HepG2 (cell line): ENCODE results near the gene PTRH2. TPM values are rescaled to one million over a fixed set of nuclear protein-coding genes. Genes with fewer than 3 reads are reported as not detected.
A peak's percentile ranks its signal among the peaks of the same experiment; 100 is the strongest.

Experiments
- ETV6 ChIP-seq: sonication (generic); formaldehyde crosslinking; conservative IDR thresholded peaks from 2 replicates; pipeline ENCODE4 v1.4.0; 2020; ENCODE audit warnings: missing genetic modification reagents
- HNF4A ChIP-seq: sonication (generic); formaldehyde crosslinking; IDR thresholded peaks from 2 replicates; pipeline ENCODE4 v1.4.0; 2020; ENCODE audit warnings: missing genetic modification reagents
- HOXD1 ChIP-seq: sonication (generic); formaldehyde crosslinking; IDR thresholded peaks from 2 replicates; pipeline ENCODE4 v1.5.0; 2020; ENCODE audit warnings: missing genetic modification reagents
- KAT8 ChIP-seq: IDR thresholded peaks from 2 replicates; pipeline ENCODE4 v1.6.1; 2016; ENCODE audit warnings: missing genetic modification reagents, missing compliant biosample characterization
- KDM5A ChIP-seq: fragments of 200-600 bp; sonication (generic); IDR thresholded peaks from 2 replicates; pipeline ENCODE4 v1.7.0; 2018; ENCODE audit warnings: antibody characterized with exemption, mild to moderate bottlenecking, low read length, borderline replicate concordance
- MAFF ChIP-seq: IDR thresholded peaks from 2 replicates; pipeline ENCODE4 v1.6.1; 2011; ENCODE audit warnings: low read depth, low read length, improper control_type of control experiment
- NFYC ChIP-seq: IDR thresholded peaks from 2 replicates; pipeline ENCODE4 v1.6.1; 2016; ENCODE audit warnings: missing genetic modification reagents, missing compliant biosample characterization
- PAWR ChIP-seq: sonication (generic); formaldehyde crosslinking; IDR thresholded peaks from 2 replicates; pipeline ENCODE4 v1.4.0; 2020; ENCODE audit warnings: missing genetic modification reagents, mild to moderate bottlenecking, borderline replicate concordance
- SIN3A ChIP-seq: IDR thresholded peaks from 2 replicates; pipeline ENCODE4 v1.6.1; 2011; ENCODE audit warnings: low read depth, mild to moderate bottlenecking, control low read depth, low read length, borderline replicate concordance
- SP1 ChIP-seq, 2 experiments: fragments of 450-650 bp in 1 of 2; sonication (generic) in 1 of 2; formaldehyde crosslinking in 1 of 2; IDR thresholded peaks; 2 replicates each; pipeline versions ENCODE4 v1.4.0 to v1.6.1; 2016 to 2020; ENCODE audit warnings: missing genetic modification reagents in 1 of 2
- TBP ChIP-seq: sonication (generic); formaldehyde crosslinking; IDR thresholded peaks from 2 replicates; pipeline ENCODE4 v1.5.0; 2020; ENCODE audit warnings: missing genetic modification reagents
- TBX3 ChIP-seq: fragments of 450-650 bp; IDR thresholded peaks from 2 replicates; pipeline ENCODE4 v1.6.1; 2017; ENCODE audit warnings: antibody characterized with exemption, mild to moderate bottlenecking, inconsistent platforms, borderline replicate concordance
- ZNF121 ChIP-seq: sonication (generic); formaldehyde crosslinking; IDR thresholded peaks from 2 replicates; pipeline ENCODE4 v1.5.0; 2020; ENCODE audit warnings: mild to moderate bottlenecking, missing genetic modification reagents
- ZNF24 ChIP-seq: fragments of 450-650 bp; IDR thresholded peaks from 2 replicates; pipeline ENCODE4 v1.6.1; 2017; ENCODE audit warnings: antibody characterized with exemption, mild to moderate bottlenecking
- ZNF260 ChIP-seq: sonication (generic); formaldehyde crosslinking; IDR thresholded peaks from 2 replicates; pipeline ENCODE4 v1.4.0; 2020; ENCODE audit warnings: missing genetic modification reagents, low read depth, mild to moderate bottlenecking, borderline replicate concordance
- ZNF296 ChIP-seq: sonication (generic); formaldehyde crosslinking; conservative IDR thresholded peaks from 2 replicates; pipeline ENCODE4 v1.5.0; 2020; ENCODE audit warnings: mild to moderate bottlenecking, missing genetic modification reagents
- ZNF335 ChIP-seq: sonication (generic); formaldehyde crosslinking; IDR thresholded peaks from 2 replicates; pipeline ENCODE4 v1.4.0; 2020; ENCODE audit warnings: missing genetic modification reagents
- ZNF724P ChIP-seq: sonication (generic); formaldehyde crosslinking; IDR thresholded peaks from 2 replicates; pipeline ENCODE4 v1.8.0; 2022; ENCODE audit warnings: missing genetic modification reagents, borderline replicate concordance
- polyA plus RNA-seq, 8 experiments: library from polyadenylated mRNA; depleted of rRNA in 3 of 8; stranded (reverse) in 7 of 8; unstranded in 1 of 8; fragments of >200 nt; fragmentation: Illumina TruSeq in 4 of 8; extraction: Trizol in 4 of 8; gene quantifications; 2 replicates each; pipeline versions ENCODE4 v1.2.1 to v1.2.3, GENCODE V29; 2011 to 2016; ENCODE audit warnings: low read depth in 4 of 8, missing spikeins in 1 of 8, mixed read lengths in 1 of 8; ENCODE audit not compliant: insufficient read depth in 1 of 8
- total RNA-seq, 5 experiments: library from RNA; depleted of rRNA; stranded (reverse); fragments of >200 nt; fragmentation: Illumina TruSeq; extraction: Trizol; gene quantifications; 2 replicates each; pipeline ENCODE4 v1.2.3, GENCODE V29; 2016; ENCODE audit warnings: low read depth in 1 of 5
- TF ChIP-seq, protein P1 (sequence below): IDR thresholded peaks from 2 replicates; pipeline ENCODE4 v1.6.1; 2018; ENCODE audit warnings: missing genetic modification reagents, mild to moderate bottlenecking, missing compliant biosample characterization
- TF ChIP-seq, protein P2 (sequence below): sonication (generic); formaldehyde crosslinking; IDR thresholded peaks from 2 replicates; pipeline ENCODE4 v1.4.0; 2020; ENCODE audit warnings: mild to moderate bottlenecking, low read depth, missing genetic modification reagents
- TF ChIP-seq, protein P3 (sequence below): sonication (generic); formaldehyde crosslinking; IDR thresholded peaks from 2 replicates; pipeline ENCODE4 v1.9.0; 2022; ENCODE audit warnings: missing genetic modification reagents, mild to moderate bottlenecking, borderline replicate concordance

The PTRH2 gene
- total and polyA plus RNA-seq, 2 of the 13 experiments (the other 11 are each of a cell fraction or from before 2014, with no cell fraction given), result 67.7 to 83.3 TPM

DNA sequence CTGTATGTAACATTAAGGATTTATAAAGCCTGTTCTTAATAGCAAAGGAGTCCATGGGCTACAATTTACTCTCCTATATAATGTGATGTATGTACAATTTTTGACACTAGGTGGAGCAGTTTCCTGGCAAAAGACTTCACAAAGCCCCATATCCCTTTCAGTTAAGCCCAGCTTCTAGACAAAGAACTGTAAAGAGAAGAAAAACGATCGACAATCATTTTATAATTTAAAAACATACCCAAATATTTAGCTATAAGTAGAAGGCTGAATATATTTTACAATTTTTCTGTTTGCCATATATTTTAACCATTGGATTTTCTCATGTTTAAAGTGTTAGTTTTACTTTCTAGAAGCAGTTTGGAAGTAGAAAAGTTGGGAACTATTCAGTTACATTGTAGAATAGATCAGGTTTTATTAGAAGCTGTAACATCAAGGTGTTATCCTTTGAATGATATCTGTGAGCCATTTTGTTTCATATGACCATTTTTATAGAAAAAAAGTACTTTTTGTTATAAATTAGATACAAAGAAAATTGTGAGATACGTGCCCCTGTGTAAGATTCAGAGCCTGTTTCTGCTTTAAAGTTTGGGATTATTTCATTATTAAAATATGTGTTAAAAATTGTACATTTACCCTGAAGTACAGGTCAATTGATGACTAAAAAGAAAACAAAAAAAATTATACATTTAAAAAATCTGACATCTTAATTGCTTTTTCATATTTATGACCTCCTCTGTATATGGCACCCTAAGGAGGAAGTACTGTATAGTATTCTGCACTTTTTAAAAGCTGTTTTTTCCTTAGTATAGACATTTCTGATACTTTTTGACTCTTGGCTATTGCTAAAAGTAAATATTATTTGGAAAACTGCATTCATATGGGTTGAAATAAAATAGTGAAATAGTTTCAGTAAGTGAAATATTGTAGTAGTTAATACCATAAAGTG is 46.6 kb upstream of the PTRH2 start (continued):
- TF ChIP-seq ETV6 (CRISPR knock-in tag), result no peak
- TF ChIP-seq, protein P1, sequence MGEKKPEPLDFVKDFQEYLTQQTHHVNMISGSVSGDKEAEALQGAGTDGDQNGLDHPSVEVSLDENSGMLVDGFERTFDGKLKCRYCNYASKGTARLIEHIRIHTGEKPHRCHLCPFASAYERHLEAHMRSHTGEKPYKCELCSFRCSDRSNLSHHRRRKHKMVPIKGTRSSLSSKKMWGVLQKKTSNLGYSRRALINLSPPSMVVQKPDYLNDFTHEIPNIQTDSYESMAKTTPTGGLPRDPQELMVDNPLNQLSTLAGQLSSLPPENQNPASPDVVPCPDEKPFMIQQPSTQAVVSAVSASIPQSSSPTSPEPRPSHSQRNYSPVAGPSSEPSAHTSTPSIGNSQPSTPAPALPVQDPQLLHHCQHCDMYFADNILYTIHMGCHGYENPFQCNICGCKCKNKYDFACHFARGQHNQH (CRISPR knock-in tag), result no peak
- no peak for TF ChIP-seq NFYC (CRISPR knock-in tag)
- TF ChIP-seq TBP (CRISPR knock-in tag), result no peak
- TF ChIP-seq PAWR (CRISPR knock-in tag), result no peak
- TF ChIP-seq TBX3, result no peak
- TF ChIP-seq, protein P2, sequence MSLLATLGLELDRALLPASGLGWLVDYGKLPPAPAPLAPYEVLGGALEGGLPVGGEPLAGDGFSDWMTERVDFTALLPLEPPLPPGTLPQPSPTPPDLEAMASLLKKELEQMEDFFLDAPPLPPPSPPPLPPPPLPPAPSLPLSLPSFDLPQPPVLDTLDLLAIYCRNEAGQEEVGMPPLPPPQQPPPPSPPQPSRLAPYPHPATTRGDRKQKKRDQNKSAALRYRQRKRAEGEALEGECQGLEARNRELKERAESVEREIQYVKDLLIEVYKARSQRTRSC (CRISPR knock-in tag), result no peak
- TF ChIP-seq ZNF296 (CRISPR knock-in tag), result no peak
- TF ChIP-seq, protein P3, sequence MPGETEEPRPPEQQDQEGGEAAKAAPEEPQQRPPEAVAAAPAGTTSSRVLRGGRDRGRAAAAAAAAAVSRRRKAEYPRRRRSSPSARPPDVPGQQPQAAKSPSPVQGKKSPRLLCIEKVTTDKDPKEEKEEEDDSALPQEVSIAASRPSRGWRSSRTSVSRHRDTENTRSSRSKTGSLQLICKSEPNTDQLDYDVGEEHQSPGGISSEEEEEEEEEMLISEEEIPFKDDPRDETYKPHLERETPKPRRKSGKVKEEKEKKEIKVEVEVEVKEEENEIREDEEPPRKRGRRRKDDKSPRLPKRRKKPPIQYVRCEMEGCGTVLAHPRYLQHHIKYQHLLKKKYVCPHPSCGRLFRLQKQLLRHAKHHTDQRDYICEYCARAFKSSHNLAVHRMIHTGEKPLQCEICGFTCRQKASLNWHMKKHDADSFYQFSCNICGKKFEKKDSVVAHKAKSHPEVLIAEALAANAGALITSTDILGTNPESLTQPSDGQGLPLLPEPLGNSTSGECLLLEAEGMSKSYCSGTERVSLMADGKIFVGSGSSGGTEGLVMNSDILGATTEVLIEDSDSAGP (CRISPR knock-in tag), result no peak
- no peak for TF ChIP-seq ZNF121 (CRISPR knock-in tag)
- no peak for TF ChIP-seq HNF4A (CRISPR knock-in tag)
- TF ChIP-seq ZNF724P (CRISPR knock-in tag), result no peak
- no peak for TF ChIP-seq MAFF
- TF ChIP-seq SP1 (IDR thresholded peaks at IDR 0.05), result no peak
- no peak for TF ChIP-seq SP1 (CRISPR knock-in tag; IDR thresholded peaks at IDR 0.05)
- TF ChIP-seq HOXD1 (CRISPR knock-in tag), result no peak
- TF ChIP-seq KDM5A, result peak; percentile 20; the same call in 1 of the 2 replicates
- no peak for TF ChIP-seq ZNF335
- peak; percentile 42; the same call in 1 of the 2 replicates for TF ChIP-seq KAT8
- no peak for TF ChIP-seq SIN3A
- no peak for TF ChIP-seq ZNF260 (CRISPR knock-in tag)
- 0 out of 2 replicates have a peak, but pooled peaks have one; percentile 23 for TF ChIP-seq ZNF24
